Measurements from ENCODE around the gene EML4.

The EML4 gene

DNA sequence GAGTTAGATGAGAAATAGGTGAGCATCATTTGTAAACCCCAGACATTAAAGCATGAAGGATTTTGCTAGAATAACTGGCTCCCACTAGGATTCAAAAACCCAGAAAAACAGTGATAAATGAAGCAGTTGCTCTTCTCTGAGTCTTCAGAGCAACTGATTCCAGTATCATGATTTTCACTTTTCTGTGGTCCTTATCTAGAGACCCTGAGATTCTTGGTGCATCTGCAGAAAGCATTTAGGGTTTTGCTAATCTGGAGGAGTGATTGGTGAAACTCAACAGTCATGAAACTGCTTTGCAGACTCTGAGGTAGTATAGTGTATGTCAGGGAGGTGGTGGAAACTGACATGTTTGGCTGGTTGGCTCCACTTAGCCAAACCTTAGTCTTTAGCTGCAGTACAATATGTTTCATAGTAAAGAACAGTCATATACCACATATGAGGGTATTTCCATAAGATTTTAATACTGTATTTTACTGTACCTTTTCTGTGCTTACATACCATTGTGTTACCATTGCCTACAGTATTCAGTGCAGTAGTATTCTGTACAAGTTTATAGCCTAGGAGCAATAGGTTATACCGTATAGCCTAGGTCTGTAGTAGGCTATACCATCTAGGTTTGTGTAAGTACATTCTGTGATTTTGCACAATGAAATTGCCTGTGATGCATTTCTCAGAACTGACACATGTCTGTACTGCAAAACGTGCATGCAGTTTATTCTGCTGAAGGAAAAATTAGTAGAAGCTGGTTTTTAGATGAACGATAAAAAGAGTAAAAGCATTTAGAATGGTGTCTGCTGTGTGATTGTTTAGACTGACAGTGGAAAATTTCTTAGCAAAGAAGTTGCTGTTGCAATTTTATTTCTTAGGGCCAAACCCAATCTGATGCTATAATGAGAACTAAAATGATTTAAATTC lies 23.8 kb downstream of the EML4 start:
- in situ Hi-C loops (cut with HindIII; ENCODE audit: low sequenced_read_pairs), result no loop called here

DNA sequence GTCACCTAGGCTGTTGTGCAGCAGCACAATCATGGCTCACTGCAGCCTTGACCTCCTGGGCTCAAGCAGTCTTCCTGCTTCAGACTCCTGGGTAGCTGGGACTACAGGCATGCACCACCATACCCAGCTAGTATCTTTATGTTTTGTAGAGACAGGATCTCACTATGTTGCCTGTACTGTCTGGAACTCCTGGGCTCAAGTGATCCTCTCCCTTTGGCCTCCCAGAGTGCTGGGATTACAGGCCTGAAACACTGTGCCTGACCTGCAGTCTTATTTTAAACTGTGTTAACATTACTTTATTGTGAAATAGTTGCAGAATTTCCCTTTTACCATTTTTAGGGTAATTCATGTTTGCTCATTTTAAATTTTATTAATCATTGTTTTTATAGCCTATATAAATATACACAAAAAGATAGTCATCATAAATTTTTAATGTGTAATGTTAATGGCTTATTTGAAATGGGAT lies 24.6 kb downstream of the EML4 start:
- in situ Hi-C loops (cut with HindIII; ENCODE audit: low sequenced_read_pairs), result no loop called here

GRCh38 chr2:42194428-42194827 lies 25.3 kb downstream of the EML4 start:
- in situ Hi-C loops (cut with HindIII; ENCODE audit: low sequenced_read_pairs), result no loop called here

DNA sequence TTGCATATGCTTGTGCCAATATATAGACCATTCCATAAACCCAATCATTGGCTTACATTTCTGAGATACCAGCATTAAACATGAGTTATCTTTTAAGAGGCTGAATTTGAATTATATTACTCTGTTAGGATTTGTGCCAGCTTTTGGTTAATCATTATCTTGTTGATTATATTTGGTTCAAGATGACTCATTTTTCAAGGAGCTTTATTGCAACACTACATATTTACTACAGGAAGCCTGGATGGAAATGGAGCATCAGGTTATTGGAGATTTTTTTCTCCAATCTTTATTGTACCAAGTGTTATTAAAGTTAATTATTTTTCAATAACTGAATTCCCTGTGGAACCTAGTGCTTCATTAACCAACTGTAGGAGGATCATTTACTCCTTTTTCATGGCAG lies 26.4 kb downstream of the EML4 start:
- in situ Hi-C loops (cut with HindIII; ENCODE audit: low sequenced_read_pairs), result no loop called here

- in situ Hi-C loops (cut with HindIII; ENCODE audit: low sequenced_read_pairs), result no loop called here
Observed at GRCh38 chr2:42196070-42196402, 26.9 kb downstream of the EML4 start.

DNA sequence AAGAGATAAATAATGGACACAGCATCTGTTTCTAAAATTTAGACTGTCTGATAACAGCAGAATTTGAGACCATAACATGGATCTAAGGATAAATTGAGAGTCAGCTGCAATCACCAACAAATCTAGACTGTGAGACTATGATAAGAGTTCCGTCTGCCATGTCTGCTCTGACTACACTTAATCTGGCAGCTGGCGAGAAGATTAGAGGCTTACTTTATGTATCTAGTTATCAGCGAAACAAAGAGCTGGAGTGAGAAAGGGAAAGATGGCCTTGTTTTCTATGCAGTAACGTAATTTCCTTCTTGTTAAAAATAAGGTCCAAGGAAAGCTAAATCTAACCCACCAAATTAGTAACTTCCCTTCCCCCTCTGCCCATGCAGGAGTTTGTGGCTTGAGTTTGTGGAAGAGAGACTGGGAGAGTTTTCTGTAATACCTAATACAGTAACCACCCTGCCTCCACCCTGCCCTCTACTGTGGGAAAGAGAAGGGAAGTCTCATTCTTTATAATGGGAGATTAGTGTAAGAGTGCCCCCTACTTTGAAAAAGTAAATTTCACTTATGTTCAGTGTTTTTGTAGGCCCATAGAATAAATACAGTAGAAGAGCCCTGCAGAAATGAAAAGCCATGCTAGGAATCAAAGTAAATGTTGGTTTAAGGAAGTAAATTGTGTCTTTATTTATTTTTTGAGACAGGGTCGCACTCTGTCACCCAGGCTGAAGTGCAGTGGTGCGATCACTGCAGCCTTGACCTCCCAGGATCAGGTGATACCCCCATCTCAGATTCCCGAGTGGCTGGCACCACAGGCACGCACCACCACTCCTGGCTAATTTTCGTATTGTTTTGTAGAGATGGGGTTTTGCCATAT lies 27.5 kb downstream of the EML4 start:
- in situ Hi-C loops (cut with HindIII; ENCODE audit: low sequenced_read_pairs), result no loop called here

DNA sequence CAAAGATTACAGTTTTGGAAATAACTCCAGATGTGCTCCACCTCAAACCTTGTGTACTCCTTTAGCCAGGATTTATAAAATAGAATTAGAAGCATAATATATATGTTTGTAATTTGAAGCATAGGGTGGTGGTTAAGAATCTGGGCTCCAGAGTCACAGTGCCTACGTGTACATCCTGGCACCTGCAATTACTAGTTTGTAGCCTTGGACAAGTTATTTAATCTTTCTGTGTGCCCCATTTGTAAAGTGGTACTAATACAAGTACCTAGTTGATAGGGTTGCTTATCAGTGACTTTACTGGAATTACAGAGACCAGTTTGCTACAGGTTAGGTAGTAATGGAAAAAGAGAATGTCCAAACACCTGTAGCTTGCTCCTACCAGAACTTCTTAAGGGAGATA lies 28.6 kb downstream of the EML4 start:
- in situ Hi-C loops (cut with HindIII; ENCODE audit: low sequenced_read_pairs), result no loop called here

DNA sequence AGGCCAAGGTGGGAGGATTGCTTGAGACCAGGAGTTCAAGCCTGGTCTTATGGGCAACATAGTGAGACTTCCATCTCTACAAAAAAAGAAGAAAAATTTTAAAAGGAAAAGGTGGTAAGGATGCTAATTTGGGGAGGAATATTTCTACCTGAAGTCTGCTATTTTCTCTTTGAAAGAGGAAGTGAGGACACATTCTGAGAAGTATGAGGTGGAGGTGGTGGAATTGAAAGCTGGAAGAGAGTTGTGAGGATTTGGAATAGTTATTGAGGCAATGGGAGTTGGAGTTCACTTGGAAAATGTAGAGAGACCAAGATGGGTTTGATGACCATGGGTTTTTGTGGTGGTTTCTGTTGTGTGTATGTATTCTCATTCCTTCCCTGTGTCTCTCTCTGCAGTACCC lies 29.3 kb downstream of the EML4 start:
- in situ Hi-C loops (cut with HindIII; ENCODE audit: low sequenced_read_pairs), result no loop called here

GRCh38 chr2:42199002-42199401 lies 29.8 kb downstream of the EML4 start:
- in situ Hi-C loops (cut with HindIII; ENCODE audit: low sequenced_read_pairs), result no loop called here

- in situ Hi-C loops (cut with HindIII; ENCODE audit: low sequenced_read_pairs), result no loop called here
Observed at GRCh38 chr2:42199626-42200025, 30.5 kb downstream of the EML4 start.

- in situ Hi-C loops (cut with HindIII; ENCODE audit: low sequenced_read_pairs), result no loop called here
Observed at GRCh38 chr2:42200926-42201855, 32.0 kb downstream of the EML4 start.

DNA sequence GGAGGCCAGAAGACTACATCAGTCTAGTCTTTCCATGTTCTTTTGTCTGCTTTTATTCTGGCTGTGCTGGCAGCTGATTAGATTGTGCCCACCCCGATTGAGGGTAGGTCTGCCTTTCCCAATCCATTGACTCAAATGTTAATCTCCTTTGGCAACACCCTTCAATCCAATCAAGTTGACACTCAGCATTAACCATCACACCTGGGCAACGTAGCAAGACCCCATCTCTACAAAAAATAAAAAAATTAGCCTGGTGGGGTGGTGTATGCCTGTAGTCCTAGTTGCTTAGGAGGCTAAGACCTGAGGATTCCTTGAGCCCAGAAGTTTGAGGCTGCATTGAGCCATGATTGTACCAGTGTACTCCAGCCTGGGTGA lies 33.5 kb downstream of the EML4 start:
- in situ Hi-C loops (cut with HindIII; ENCODE audit: low sequenced_read_pairs), result no loop called here

DNA sequence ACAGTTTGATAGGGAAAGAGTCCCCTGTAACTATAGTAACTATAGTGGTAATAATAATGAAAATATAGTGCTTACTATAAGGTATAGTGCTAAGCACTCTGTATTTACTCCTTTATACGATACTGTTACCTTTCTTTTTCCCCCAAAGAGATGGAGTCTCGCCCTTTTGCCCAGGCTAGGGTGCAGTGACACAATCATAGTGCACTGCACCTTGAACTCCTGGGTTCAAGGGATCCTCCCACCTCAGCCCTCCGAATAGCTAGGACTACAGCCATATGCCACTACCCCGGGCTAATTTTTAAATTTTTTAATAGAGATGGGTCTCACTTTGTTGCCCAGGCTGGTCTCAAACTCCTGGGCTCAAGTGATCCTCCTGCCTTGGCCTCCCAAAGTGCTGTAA lies 34.6 kb downstream of the EML4 start:
- in situ Hi-C loops (cut with HindIII; ENCODE audit: low sequenced_read_pairs), result no loop called here

DNA sequence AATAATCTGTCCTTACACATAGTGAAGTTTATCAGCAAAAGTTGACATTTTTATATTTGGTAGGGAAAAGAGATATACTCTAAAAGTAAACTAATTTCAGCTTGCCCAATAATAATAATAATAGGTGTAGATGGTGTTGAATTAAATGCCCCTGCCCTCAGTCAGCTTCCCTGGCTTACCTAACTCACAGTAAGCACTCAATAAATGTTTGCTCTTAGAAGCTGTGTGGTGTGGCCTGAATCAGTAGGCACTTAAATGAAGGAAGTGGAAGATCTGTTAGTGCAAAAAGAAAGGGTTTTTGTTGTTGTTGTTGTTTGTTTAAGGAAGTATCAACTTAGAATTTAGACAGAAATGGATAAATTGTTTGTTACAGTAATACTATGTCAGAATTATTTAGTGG lies 36.2 kb downstream of the EML4 start:
- in situ Hi-C loops (cut with HindIII; ENCODE audit: low sequenced_read_pairs), result no loop called here

DNA sequence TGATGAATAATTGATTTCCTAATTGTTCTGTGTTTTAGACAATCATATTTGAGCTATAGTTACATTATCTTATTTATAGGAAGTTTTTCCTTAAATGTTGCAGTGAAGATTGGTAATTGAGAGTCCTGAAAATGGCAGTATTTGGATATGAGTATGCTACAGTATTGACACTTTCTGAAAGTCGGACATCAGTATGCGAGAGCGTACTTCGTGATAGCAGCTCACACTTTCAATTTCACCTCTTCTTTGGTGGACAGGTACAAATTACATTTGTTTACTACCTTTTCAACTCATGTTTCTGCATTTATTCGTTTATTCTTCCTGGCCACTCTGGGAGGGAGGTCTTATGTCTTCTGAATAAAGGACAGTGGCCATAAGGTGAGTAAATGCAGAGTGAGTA lies 38.7 kb downstream of the EML4 start:
- in situ Hi-C loops (cut with HindIII; ENCODE audit: low sequenced_read_pairs), result no loop called here

GRCh38 chr2:42210203-42210602 lies 41.0 kb downstream of the EML4 start:
- in situ Hi-C loops (cut with HindIII; ENCODE audit: low sequenced_read_pairs), result no loop called here

GRCh38 chr2:42211291-42211690 lies 42.1 kb downstream of the EML4 start:
- in situ Hi-C loops (cut with HindIII; ENCODE audit: low sequenced_read_pairs), result no loop called here

GRCh38 chr2:42214669-42215068 lies 45.5 kb downstream of the EML4 start:
- in situ Hi-C loops (cut with HindIII; ENCODE audit: low sequenced_read_pairs), result no loop called here

DNA sequence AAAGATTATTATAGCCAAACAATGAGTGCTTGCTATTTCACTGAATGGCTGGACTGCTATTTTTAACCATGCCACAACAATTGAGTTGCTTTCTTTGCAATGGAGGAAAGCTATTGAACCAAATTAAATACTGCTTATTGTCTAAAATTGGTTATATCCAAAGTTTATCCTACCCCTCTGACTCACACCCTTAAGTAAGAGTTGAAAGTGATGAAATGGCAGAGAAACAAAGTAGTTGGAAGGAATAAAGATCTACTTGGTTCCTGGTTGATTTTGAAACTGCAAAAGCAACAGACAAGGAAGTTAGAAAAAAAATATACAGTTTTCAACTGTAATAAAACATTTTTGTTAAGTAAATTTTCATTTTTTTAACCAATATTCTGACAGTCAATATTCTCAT lies 47.5 kb downstream of the EML4 start:
- in situ Hi-C loops (cut with HindIII; ENCODE audit: low sequenced_read_pairs), result no loop called here

DNA sequence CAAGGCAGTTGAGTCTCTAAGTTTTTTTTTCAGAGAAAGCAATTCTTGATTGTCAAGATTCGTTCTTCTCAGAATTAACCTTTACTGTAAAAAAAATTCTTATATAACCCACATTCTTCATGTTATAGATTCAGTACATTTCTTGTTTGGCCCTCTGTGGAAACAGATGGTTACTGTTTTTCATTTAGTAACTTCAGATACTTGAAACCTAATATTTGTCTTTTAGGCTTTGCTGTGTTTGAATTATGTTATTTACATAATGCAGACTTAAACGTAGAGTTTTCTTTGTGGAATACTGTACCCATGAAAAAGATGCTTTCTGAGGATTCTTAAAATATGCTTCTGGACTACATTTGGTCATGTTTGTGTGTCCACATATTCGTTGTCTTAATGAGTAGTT lies 48.2 kb downstream of the EML4 start:
- in situ Hi-C loops (cut with HindIII; ENCODE audit: low sequenced_read_pairs), result no loop called here

DNA sequence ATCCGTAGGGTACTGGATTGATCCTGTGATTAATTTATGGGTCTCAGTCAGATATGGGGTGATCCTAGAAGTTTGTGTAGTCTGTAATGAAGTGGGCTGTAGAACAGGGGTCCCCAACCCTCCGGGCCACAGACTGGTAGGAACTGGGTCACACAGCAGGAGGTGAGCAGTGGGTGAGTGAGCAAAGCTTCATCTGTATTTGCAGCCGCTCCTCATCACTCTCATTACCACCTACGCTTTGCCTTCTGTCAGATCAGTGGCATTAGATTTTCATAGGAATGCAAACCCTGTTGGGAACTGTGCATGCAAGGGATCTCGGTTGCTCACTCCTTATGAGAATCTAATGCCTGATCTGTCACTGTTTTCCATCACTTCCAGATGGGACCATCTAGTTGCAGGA lies 48.8 kb downstream of the EML4 start:
- in situ Hi-C loops (cut with HindIII; ENCODE audit: low sequenced_read_pairs), result no loop called here

Measured in DLD1 (cell line).